NCI-H128 (cell line): Measurements from ENCODE around the gene FADS6.

ENCODE experiments used
- DNase-seq: peaks from one replicate; lab custom pipeline; 2025; ENCODE audit not compliant: unreplicated experiment; lab: John Stamatoyannopoulos, UW

Gene FADS6

GRCh38 chr17:74892013-74892841 lies 1.2 kb downstream of the FADS6 start:
- no peak for DNase-seq

GRCh38 chr17:74890554-74890953 lies 2.9 kb downstream of the FADS6 start:
- no peak for DNase-seq

GRCh38 chr17:74888469-74888868 lies 5.0 kb downstream of the FADS6 start:
- no peak for DNase-seq

- no peak for DNase-seq
Observed at GRCh38 chr17:74883241-74883745, 10.1 kb downstream of the FADS6 start.

GRCh38 chr17:74882517-74883240 lies 10.8 kb downstream of the FADS6 start:
- DNase-seq: no peak

- no peak for DNase-seq
Observed at GRCh38 chr17:74881073-74881472, 12.4 kb downstream of the FADS6 start.

- no peak for DNase-seq
Observed at GRCh38 chr17:74879308-74879707, 14.1 kb downstream of the FADS6 start.

GRCh38 chr17:74878658-74879057 lies 14.8 kb downstream of the FADS6 start:
- DNase-seq: no peak

- DNase-seq: no peak
Observed at GRCh38 chr17:74877592-74878548, 15.6 kb downstream of the FADS6 start.

GRCh38 chr17:74875977-74876593 lies 17.3 kb downstream of the FADS6 start:
- no peak for DNase-seq

GRCh38 chr17:74875155-74875976 lies 18.1 kb downstream of the FADS6 start:
- DNase-seq: no peak

- DNase-seq: no peak
Observed at GRCh38 chr17:74874615-74875037, 18.8 kb downstream of the FADS6 start.

GRCh38 chr17:74873874-74874614 lies 19.4 kb downstream of the FADS6 start:
- no peak for DNase-seq

- DNase-seq: peak; percentile 97
Observed at GRCh38 chr17:74873037-74873873, 20.2 kb downstream of the FADS6 start.

GRCh38 chr17:74872313-74873036 lies 21.0 kb downstream of the FADS6 start, which contains the start of gene FDXR:
TSS of gene FDXR (minus strand) at chr17:74872994. CDS start at chr17:74872944, 50 bp downstream.
- no peak for DNase-seq

- DNase-seq: no peak
Observed at GRCh38 chr17:74871356-74872076, 21.9 kb downstream of the FADS6 start.

GRCh38 chr17:74870512-74870911 lies 22.9 kb downstream of the FADS6 start:
- no peak for DNase-seq
